Vagina (tissue), 2 donors: Measurements from ENCODE around the gene PRKAR1B.

Experiments
- CTCF ChIP-seq, 3 experiments: fragments of 450-650 bp in 2 of 3; fragments of 200-600 bp in 1 of 3; sonication (generic) in 1 of 3; IDR thresholded peaks; one replicate each; pipeline ENCODE4 v1.5.1; 2017 to 2019; ENCODE audit warnings: antibody characterized with exemption in 3 of 3, mild to moderate bottlenecking in 2 of 3, moderate library complexity in 2 of 3
- POLR2AphosphoS5 ChIP-seq, 2 donors: sonication (generic); formaldehyde crosslinking; IDR thresholded peaks; one replicate each; pipeline ENCODE4 v1.9.0; 2017; ENCODE audit warnings: antibody characterized with exemption in 2 of 2, mild to moderate bottlenecking in 2 of 2, low read depth in 1 of 2; ENCODE audit not compliant: insufficient read depth in 1 of 2

GRCh38 chr7:723541-723940 lies 3.5 kb downstream of the PRKAR1B start:
- TF ChIP-seq CTCF (IDR thresholded peaks at IDR 0.05) (no peak), POLR2AphosphoS5 (IDR thresholded peaks at IDR 0.05; ENCODE audit: insufficient read depth in 1 of 2, low read depth in 1 of 2) (no peak)
